ENCODE data around the gene KAZALD1. TPM values are rescaled to one million over a fixed set of nuclear protein-coding genes. Genes with fewer than 3 reads are reported as not detected.

The KAZALD1 gene
- total RNA-seq, 6 donors from 2014 or later: 3.8 to 11.9 (median 9.8) TPM

- Histone ChIP-seq H3K4me3 (no peak overlapping the region), H3K4me1 (peaks cover 8 to 17% (median 13%) of the 10 kb centered on the region in 4 donors), H3K9me3 (no peaks in the 10 kb centered on the region), H3K27me3 (no peaks in the 10 kb centered on the region), H3K27ac (no peak overlapping the region), H3K36me3 (no peaks in the 10 kb centered on the region)
- 96% methylated on average over 4 of the region's 4 CpGs for WGBS, 2 donors
- DNase-seq (no peak), ATAC-seq (ENCODE audit: low FRiP score in 2 of 2) (no peak)
- TF ChIP-seq POLR2A (IDR thresholded peaks at IDR 0.05) (no peak), POLR2AphosphoS5 (IDR thresholded peaks at IDR 0.05) (no peak), CTCF (IDR thresholded peaks at IDR 0.05) (no peak), EP300 (IDR thresholded peaks at IDR 0.05) (no peak)
Observed at GRCh38 chr10:101056365-101057151, 5.2 kb upstream of the KAZALD1 start.

GRCh38 chr10:101060036-101060950 is 1.5 kb upstream of the KAZALD1 start:
- Histone ChIP-seq H3K27ac (peak overlapping the region; percentile 96 to 98 (median 98)), H3K4me1 (peaks cover 32 to 53% (median 39%) of the 10 kb centered on the region in 4 donors), H3K27me3 (peaks cover 0 to 8% (median 5%) of the 10 kb centered on the region in 4 donors), H3K9me3 (no peaks in the 10 kb centered on the region), H3K4me3 (peak overlapping the region; percentile 51 to 78 (median 64)), H3K36me3 (no peaks in the 10 kb centered on the region)
- ATAC-seq (ENCODE audit: low FRiP score in 2 of 2) (peak; percentile 86 to 87), DNase-seq (peak in 1 of 2 donors; percentile 94)
- TF ChIP-seq POLR2AphosphoS5 (IDR thresholded peaks at IDR 0.05) (peak in 1 of 2 donors; percentile 55), CTCF (IDR thresholded peaks at IDR 0.05) (peak; percentile 65 to 81 (median 78)), POLR2A (IDR thresholded peaks at IDR 0.05) (no peak), EP300 (IDR thresholded peaks at IDR 0.05) (no peak)
- 0 to 1% methylated on average over 36 to 37 of the region's 37 CpGs for WGBS, 2 donors

GRCh38 chr10:101060951-101061623 is 702 bp upstream of the KAZALD1 start:
- ATAC-seq (ENCODE audit: low FRiP score in 2 of 2) (peak; percentile 94), DNase-seq (peak; percentile 97)
- peaks cover 0 to 10% (median 5%) of the 10 kb centered on the region in 4 donors for H3K27me3 ChIP-seq
- peak; percentile 13 to 76 for TF ChIP-seq POLR2AphosphoS5 (IDR thresholded peaks at IDR 0.05)
- peak in 3 of 6 experiments; percentile 6 to 32 (median 6) for TF ChIP-seq CTCF (IDR thresholded peaks at IDR 0.05)
- peak in 1 of 4 donors; percentile 21 for TF ChIP-seq EP300 (IDR thresholded peaks at IDR 0.05)
- peak in 2 of 4 donors; percentile 80 to 86 for TF ChIP-seq POLR2A (IDR thresholded peaks at IDR 0.05)
- no peaks in the 10 kb centered on the region for H3K36me3 ChIP-seq
- H3K9me3 ChIP-seq: no peaks in the 10 kb centered on the region
- H3K27ac ChIP-seq: peak overlapping the region; percentile 96 to 98 (median 98)
- H3K4me1 ChIP-seq: peaks cover 39 to 61% (median 47%) of the 10 kb centered on the region in 4 donors
- 0 to 2% methylated on average over 15 to 48 of the region's 67 CpGs for WGBS, 2 donors
- H3K4me3 ChIP-seq: peak overlapping the region; percentile 51 to 78 (median 64)

- WGBS, 2 donors: 21 to 63% methylated on average over 5 to 18 of the region's 63 CpGs
- DNase-seq (peak; percentile 60 to 93), ATAC-seq (ENCODE audit: low FRiP score in 2 of 2) (peak in 1 of 2 donors; percentile 36)
- peaks cover 53 to 75% (median 61%) of the 10 kb centered on the region in 4 donors for H3K4me1 ChIP-seq
- H3K27ac ChIP-seq: peak overlapping the region; percentile 96 to 98 (median 98)
- peaks cover 0 to 13% (median 7%) of the 10 kb centered on the region in 4 donors for H3K27me3 ChIP-seq
- H3K4me3 ChIP-seq: peak overlapping the region in 3 of 4 donors; percentile 51 to 78 (median 70)
- no peaks in the 10 kb centered on the region for H3K9me3 ChIP-seq
- H3K36me3 ChIP-seq: no peaks in the 10 kb centered on the region
- TF ChIP-seq CTCF (IDR thresholded peaks at IDR 0.05) (peak; percentile 57 to 85 (median 79)), POLR2AphosphoS5 (IDR thresholded peaks at IDR 0.05) (peak in 1 of 2 donors; percentile 24), EP300 (IDR thresholded peaks at IDR 0.05) (no peak), POLR2A (IDR thresholded peaks at IDR 0.05) (peak in 1 of 4 donors; percentile 24)
Observed at GRCh38 chr10:101062232-101063049, 652 bp downstream of the KAZALD1 start.
